HG02610 (cell line): ENCODE measurements around the gene ARHGAP8.
"Not testable (repeated sequence)": the region's sequence is repeated elsewhere in the genome, so short reads cannot be mapped to it uniquely, and the experiment has no call there.

Experiments used
- ATAC-seq: cut with Tn5 transposase; IDR thresholded peaks from one replicate; pipeline ENCODE4 v1.9.1; 2021; ENCODE audit warnings: mild to moderate bottlenecking, moderate library complexity; ENCODE audit not compliant: unreplicated experiment

ARHGAP8 gene

DNA sequence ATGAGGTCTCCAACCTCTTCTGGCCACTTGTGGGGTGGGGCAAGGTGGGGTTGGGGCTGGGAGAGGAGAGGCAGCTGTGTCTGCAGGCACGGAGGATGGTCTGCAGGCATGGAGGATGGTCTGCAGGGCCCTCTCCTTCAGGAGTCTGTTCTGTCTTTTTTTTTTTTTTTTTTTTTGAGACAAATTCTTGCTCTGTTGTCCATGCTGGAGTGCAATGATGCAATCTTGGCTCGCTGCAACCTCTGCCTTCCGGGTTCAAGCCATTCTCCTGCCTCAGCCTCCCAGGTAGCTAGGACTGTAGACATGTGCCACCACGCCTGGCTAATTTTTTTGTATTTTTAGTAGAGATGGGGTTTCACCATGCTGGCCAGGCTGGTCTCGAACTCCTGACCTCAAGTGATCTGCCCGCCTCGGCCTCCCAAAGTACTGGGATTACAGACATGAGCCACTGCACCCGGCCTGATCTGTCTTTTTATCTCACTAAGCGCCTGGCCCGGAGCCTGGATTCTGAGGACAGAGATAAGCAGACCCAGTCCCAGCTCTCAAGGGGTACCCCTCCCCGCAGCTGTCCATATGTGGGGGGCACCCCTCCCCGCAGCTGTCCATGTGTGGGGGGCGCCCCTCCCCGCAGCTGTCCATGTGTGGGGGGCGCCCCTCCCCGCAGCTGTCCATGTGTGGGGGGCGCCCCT is 47.7 kb downstream of the ARHGAP8 start:
- not testable (repeated sequence) for ATAC-seq

DNA sequence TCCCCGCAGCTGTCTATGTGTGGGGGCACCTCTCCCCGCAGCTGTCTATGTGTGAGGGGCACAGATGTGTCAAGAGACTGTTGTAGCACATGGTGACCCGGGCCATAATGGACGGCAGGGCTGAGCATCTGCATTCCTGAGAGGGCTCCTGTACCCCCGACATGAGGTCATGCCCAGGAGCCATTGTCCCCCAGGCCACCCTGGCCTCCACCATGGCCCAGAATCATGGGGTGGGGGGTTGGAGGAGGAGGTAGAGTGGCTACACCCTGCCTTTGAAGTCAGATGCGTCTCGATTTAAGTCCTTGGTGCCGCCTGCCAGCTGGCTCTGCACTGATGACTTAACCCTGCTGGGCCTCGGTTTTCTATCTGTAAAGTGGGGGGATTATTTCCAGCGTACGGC is 49.1 kb downstream of the ARHGAP8 start:
- ATAC-seq = no peak

DNA sequence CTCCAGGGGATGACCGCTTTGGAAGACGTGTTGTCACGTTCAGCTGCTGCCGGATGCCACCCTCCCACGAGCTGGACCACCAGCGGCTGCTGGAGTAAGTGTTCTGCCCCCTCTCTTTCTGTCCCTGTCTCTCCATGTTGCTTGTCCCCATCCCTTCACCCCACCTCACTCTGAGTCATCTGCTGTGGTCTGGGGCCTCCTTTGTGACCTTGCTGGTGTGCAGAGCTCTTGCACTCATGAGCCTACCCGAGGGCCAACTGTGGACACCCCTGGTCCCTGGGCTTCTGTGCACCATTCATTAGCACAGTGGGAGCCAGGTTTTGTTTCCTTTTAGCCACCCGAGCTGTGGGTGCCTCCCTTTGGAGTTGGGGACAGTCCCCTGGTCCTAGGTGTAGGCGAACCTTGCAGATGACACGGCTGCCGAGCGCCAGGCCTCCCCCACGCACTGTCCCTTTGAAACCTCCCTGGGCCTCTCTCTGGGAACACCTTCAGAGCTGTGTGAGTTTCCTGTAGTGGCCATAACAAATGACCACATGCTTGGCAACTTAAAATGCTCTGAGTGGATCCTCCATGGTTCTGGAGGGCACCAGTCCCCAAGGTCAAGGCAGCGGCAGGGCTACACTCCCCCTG is 49.8 kb downstream of the ARHGAP8 start:
- no peak for ATAC-seq

DNA sequence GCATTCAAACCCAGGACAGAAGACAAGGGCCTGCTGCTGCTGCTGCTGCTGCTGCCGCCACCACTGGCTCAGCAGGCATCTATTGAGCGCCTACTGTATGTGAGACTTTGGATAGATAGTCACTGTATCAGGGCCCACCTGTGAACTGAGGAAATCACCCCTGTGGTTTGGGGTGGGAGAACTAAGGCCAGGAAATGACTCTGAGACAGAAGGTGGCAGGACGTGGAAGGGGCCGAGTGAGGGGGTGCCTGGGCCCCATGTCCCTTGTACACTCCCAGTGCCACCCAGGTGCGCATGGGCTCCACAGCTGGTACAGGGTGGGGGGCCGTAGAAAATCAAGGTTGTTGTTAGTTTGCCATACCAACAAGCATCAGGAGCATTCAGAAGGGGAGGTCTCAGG is 50.6 kb downstream of the ARHGAP8 start:
- ATAC-seq = no peak

DNA sequence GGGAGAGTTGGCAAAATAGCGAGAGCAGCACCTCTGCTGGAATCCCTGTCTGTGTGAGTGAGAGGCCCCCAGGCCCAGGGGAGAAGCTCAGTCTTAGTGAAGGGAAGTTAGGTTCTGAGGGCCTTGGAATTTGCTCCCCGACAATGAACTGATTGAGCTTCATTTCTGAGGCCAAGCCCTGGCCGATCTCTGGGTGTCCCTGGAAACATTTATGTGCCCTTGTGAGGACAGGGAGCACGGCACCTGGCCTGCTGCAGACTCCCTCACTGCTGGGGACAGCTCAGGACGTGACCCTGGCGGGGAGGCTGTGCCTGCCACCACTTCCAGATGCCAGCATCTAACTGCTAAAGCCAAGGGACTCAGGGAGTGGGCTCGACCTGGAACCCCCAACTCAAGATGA is 52.0 kb downstream of the ARHGAP8 start:
- ATAC-seq = no peak

DNA sequence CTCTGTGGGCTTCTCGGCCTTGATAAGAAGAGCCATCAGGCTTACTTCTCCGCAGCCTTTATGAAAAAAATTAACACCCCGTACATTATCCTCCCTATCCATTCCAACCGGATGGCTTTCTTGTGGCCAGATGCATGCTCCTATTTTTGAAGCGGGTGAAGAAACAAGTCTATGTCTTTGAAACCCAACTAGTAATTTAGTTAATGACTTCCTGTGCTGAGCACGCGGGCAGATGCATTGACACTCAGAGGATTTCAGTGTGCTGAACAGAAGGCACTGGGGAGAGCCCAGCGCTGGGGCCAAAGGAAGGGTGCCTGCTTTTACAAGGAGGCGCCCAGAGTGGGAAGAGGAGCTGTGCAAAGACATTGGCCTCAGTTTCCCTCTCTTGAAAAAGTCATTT is 53.3 kb downstream of the ARHGAP8 start:
- no peak for ATAC-seq

DNA sequence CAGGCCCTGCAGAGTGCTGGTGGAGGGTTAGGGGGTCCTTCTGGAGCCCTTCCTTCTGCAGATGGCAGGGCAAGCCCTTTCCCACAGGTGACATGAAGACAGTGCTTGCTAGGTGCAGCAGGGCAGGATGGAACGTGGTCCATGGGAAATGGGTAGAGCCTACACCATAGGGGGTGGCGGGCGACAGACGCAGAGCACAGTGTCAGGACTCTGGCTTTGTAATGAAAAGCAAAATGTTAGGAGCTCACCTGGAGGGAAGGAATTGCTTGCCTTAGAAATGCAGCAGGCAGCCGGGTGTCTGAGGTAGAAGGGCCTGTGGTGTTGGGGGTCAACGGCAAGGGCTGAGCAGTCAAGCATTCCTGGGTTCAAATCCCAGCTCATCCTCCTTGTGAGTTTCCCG is 54.9 kb downstream of the ARHGAP8 start:
- no peak for ATAC-seq

DNA sequence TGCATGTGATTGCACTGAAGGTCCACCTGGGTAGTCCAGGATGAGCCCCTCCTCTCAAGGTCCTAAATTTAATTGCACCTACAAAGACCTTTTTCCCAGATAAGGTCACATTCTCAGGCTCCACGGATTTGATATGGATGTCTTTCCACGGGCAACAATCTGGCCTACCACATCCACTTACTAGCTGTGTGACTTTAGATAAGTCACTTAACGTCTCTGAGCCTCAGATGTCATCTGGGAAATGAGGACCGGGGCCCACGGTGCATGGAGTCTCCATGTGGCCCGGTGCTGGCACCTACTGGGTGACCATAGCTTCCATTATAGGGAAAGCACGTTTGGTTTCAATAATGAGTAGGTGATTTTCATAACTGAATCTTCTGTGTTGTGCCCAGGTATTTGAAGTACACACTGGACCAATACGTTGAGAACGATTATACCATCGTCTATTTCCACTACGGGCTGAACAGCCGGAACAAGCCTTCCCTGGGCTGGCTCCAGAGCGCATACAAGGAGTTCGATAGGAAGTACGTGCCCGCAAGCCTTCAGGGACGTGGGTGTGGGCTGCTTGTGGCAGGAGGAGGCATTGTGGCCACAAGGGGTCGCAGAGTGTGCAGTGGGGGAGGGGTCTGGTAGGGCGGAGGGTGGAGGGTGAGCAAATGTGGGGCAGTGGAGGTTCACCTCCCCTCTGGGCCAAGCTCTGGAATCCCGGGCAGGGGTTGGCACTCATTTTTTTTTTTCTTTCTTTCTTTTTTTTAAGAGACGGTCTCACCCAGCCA is 55.7 kb downstream of the ARHGAP8 start:
- ATAC-seq = no peak

DNA sequence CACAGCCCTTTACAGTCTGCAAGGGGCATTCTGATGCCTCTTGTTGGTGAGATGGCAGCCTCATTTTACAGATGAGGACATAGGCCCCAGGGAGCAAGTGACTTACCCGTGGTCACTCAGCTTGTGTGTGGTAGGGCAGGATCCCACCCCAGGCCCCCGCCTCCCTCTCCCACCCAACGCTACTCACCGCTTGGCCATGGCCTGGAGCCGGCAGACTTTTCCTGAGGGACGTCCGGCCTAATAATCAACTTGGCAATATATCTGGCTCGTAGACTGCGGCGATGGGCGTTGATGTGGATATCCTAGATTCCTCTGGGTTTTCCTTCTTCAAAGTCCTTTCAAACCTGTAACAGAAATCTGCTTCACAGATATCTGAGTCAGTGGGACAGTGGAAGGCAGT is 57.1 kb downstream of the ARHGAP8 start:
- ATAC-seq = no peak

DNA sequence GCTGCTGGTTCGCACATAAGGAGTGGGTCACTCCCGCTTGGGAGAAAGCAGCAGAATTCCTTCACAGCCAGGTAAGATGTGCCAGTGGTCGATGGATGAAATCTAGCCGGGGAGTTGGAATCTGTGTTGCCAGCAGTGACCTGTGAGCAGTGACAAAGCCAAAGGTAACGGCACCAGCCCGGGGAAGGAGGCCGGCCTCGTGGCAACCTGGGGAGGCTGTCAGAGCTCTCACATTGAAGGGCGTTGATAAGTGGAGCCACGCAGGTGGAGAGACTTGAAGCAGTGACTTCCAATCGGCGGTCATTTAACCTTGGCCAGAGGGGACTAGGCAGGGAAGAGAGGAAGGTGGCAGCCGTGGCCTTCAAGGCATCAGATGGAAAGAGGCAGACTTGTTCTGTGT is 58.8 kb downstream of the ARHGAP8 start:
- ATAC-seq = no peak

DNA sequence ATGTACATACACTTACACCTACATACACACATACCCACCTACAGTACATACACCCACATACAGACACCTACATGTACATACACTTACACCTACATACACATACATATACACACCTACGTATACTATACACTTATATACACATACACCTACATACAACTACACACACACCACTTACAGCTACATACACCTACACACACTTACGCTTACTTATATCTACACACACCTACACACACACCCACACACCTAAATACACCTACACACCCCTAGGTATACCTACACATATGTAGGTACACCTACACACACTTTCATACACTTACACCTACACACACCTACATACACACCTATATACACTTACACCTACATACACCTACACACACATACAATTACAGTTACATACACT is 61.0 kb downstream of the ARHGAP8 start:
- ATAC-seq = no peak

DNA sequence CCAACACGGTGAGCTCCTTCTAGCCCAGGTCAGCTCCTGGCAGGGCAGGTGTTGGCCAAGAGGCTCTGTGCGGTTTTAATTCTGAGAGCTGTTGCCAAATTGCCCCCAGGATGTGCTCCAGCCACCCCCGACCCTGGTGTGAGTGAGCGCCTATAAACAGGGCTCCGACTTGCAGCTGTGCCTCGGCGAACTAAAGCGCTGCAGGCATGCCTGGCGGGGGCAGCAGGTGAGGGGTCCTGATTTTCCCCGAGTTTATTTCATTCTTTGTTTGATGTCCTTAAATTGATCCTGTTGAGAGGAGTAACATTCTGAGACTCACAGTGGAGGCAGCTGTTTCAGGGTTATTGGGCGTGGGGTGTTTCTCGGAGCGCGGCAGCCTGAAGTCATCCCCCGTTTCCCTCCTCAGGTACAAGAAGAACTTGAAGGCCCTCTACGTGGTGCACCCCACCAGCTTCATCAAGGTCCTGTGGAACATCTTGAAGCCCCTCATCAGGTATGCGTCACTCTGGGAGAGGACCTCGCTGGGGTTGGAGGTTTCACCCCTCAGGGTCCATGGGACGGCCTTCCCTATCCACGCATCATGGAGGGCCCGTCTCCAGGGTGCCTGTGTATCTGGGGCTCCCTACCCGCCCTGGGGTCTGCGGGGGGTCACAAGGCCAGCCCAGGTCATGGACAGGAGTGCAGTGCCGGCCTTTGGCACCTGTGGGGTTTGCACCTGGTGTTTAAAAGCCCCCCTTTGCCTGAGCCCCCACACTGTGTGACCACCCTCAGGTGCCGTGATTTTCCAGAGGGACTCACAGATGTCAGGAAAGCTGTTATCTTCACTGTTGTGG is 62.1 kb downstream of the ARHGAP8 start:
- no peak for ATAC-seq

DNA sequence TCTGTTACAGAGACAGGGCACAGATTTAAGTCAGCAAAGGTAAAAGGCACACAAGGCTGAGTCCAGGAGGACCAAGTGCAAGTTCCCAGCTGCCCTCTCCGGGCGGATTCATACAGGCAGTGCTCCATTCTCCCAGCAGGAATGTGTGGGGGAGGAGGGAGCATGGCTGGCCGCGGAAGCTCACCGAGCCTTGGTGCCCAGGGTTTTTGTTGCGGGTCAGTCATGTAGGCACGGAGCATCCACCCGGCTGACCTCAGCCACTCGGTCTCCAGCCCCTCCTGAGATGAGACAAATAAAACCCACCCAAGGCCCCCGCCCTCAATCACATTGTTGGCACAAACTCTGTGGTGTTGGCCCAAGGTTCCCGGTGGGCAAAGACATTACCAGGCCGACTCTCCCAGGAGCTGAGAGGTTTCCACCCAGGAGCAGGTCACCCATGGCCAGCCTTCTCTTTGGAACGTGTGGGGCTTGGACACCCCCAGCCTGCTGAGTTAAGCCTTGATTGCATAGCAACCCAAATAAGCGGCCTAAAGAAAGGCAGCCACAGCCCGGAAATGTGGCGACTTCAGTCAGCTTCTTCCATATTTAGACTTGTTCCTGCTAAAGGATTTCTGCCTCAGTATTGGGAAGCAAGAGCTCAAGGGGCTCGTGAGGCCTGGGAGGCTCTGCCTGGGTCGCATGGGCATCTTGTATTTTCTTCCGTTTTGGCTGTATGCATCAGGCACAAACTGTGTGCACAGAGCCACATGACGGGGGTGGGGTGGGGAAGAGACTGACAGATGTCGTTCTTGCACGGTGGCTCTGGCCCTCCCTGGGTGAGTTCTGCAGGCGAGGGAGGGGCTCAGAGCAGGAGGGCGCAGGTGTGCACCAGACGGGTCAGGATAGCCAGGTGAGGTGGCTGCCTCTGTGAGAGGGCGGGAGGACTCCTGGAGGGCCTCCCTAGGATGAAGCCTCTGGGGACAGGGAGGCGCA is 63.0 kb downstream of the ARHGAP8 start:
- ATAC-seq = no peak

DNA sequence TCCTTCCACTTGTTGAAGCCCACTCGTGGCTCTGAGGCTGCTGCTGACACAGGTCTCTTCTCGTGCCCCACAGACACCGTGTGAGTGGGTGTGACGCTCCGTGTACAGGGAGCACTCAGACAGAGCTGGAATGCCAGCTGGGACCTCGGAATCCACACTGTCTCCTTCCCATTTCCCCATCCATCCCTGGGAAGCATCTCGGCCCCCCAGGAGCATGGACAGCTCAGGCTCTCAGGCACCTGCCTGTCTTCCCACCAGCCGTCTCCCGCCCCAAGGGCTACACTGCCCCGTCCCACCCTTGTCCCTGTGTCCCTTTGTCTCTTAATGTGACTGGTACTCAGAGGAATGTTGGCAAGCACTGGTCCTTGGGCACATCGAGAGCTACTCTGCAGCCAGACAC is 63.8 kb downstream of the ARHGAP8 start:
- no peak for ATAC-seq

DNA sequence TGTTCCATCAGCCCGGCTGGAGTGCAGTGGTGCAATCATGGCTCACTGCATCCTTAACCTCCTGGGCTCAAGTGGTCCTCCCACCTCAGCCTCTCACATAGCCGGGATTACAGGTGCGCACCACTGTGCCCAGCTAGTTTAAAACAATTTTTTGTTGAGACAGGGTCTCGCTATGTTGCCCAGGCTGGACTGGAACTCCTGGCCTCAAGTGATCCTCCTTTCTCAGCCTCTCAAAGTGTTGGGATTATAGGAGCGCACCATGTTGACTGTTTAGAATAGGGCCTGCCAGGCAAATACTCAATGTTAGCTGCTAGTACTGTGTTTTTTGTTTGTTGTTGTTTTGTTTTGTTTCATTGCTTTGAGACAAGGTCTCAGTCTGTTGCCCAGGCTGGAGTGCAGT is 66.4 kb downstream of the ARHGAP8 start:
- ATAC-seq = no peak

DNA sequence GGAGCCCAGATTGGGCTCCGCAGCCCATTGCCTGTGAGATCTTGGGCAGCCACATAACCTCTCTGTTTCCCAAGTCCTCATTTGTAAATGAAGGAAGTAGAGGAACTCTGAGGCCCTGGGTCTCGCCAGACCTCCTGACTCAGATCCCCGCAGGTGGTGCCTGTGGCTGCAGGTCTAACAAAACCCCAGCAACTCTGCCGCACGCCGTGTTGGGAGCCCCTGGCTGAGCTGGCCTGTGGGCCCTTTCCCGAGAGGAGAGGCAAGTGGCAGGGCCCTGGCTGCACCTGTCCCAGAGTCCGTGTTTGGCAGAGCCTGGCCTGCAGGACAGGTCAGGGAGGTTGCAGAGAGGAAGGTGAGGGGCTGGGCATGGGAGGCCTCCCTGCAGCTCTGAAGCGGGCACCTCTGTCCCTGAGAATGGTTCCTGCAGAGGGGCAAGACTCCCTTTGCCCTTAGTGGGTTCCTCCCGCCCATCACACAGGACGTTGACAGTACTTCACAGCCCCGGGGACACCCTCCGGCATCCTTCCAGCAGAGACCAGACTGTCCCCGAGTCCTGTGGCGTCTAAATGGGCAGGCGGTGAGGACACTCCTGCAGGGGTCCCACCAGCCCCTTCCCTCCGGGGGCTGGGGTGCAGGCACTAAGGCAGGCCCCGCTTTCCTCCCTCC is 67.7 kb downstream of the ARHGAP8 start:
- no peak for ATAC-seq

DNA sequence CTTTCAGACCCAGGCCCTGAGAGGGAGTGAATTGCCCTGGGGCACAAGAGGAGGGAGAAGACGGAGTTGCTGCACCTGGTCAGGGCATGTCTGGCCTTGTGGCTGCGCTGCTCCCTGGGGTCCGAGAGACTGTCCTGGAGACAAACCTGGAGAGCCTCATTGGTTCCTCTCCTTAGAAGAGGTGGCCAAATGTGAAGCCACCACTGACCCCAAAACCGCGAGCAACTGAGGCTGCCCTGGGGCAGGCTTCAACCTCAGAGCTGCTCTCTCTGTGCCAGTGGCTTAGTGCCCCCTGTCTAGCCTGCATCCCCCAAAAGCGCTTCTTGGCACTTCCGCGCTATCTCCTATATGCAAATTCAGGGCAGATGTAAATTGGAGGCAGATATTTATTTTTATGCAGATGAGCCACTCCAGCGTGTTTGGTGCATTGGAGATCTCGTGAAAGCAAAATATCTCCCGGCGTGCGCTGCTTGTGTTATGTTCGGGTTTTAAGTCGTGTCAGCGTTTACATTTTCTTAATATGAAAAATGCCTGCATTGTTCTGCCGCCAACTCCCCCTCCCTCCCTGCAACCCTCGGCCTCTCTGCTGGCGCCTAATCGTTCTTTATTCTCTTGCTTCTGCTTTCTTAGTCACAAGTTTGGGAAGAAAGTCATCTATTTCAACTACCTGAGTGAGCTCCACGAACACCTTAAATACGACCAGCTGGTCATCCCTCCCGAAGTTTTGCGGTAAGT is 69.5 kb downstream of the ARHGAP8 start:
- no peak for ATAC-seq

DNA sequence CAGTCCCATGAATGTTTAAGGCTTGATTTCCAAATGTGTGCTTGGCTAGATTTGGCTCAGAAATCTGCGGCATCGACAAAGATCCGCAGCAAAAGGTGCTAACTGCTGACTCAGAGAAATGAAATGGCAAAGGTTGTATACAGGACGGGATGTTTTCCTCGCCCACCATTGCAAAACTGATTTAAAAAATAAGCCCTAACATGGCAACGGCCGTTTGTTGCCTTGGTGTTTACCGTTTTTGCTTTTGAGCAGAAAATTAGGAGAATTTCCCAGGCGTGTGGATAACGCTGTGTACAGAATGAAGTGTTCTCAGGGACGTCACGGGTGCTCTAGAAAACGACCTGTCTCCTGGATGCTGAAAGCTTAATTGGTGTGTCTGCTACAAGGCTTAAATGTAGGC is 70.2 kb downstream of the ARHGAP8 start:
- ATAC-seq = no peak

DNA sequence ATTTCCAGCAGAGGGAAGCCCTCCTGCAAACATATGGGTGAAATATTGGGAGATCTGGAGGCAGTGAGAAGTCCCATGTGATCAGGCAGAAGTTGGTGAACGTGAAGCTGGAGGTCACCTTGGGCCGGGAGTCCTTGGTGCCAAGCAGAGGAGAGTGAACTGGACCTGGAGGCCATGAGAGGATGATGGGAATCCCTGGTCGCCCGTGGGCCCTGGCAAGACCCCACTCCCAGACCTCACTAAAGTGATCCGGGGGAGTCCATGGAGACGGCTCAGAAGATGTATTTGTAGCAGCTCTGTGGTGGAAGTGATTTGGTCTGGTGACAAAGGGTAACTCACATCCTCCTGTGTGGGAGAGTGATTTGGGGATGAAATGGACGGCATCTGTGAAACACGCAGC is 71.0 kb downstream of the ARHGAP8 start:
- no peak for ATAC-seq
